ENCODE data around the gene KCNQ2. TPM values are rescaled to one million over a fixed set of nuclear protein-coding genes. Genes with fewer than 3 reads are reported as not detected.

Gene KCNQ2
- total RNA-seq, 1 experiment from 2014 or later: 86.5 TPM

DNA sequence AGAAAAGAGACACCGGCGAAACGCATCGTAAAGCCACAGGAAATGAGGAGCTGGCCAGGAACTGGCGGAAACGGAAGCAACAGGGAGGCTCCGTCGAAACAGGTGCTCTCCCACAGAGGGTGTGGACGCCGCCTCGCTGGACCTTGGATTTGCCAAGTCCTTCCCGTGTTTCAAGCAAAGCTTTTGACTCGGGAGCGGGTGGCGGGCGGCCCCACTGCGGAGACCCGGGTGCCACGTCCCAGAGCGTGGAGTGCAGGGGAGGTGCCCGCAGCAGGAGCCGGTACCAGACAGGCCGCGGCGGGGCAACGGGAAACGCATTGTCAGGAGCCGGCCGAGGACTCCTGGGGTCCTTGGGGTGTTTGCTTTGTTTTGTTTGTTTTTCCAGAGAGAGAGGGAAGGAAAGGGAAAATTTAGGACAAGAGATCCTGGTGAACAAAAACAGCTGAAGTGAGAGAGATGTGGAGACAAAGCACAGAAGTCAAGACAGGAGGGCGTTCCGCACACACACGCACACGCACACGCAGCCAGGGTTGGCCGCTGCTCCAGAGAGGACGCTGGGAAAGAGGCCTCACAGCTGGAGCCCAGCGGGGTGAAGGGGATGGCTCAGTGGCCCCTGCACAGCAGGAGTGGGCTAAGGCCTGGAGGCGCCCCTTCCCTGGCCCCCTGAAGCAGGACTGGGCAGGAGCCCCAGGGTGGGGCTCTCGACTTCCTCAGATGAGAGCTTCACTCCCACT, 60.4 kb downstream of the KCNQ2 start:
- H2AFZ ChIP-seq (ENCODE audit: low read depth, low read length, poor library complexity, severe bottlenecking): no peak overlapping the region
- RAD21 ChIA-PET (ENCODE audit: low non-redundant PET in 1 of 2, low total read pairs in 2 of 2, uncharacterized antibody in 2 of 2, unreplicated experiment in 2 of 2): no interaction called here

More for the DNA sequence above, 60.4 kb downstream of the KCNQ2 start:
- ChIA-PET CTCF (no interaction called here), POLR2A (no interaction called here)
- Histone ChIP-seq H4K20me1 (ENCODE audit: insufficient read depth) (no peaks in the 10 kb centered on the region), H3K4me1 (ENCODE audit: control insufficient read depth in 1 of 2, insufficient read depth in 2 of 2, low read length in 2 of 2) (peaks cover 0 to 12% of the 10 kb centered on the region in 2 experiments; a peak in 1 of 4 replicates), H3K36me3 (ENCODE audit: control insufficient read depth in 1 of 2, insufficient read depth in 2 of 2, low read length in 2 of 2) (no peaks in the 10 kb centered on the region), H3K9me2 (ENCODE audit: insufficient read depth) (no peaks in the 10 kb centered on the region), H3K9me3 (ENCODE audit: control insufficient read depth in 1 of 2, insufficient read depth in 1 of 2, low read depth in 1 of 2, low read length in 2 of 2) (no peaks in the 10 kb centered on the region), H3K9ac (ENCODE audit: low read length) (no peak overlapping the region), H3K4me3 (replicated peaks in 1 of 2; ENCODE audit: low read depth in 1 of 2, low read length in 2 of 2) (no peak overlapping the region), H3K79me2 (ENCODE audit: insufficient read depth, low read length) (no peaks in the 10 kb centered on the region), H3K27ac (ENCODE audit: low read depth, low read length) (no peak overlapping the region), H3K27me3 (ENCODE audit: insufficient read depth, low read length) (no peaks in the 10 kb centered on the region), H3K4me2 (ENCODE audit: low read length) (no peak overlapping the region)
- intact Hi-C loops (cut with micrococcal nuclease): no loop called here
- no TSS peak for BruUV-seq (replicated peaks)
- no peak for ATAC-seq
- DNase-seq (ENCODE audit: low read depth, low spot score): no peak
- TF ChIP-seq POLR2A (IDR thresholded peaks at IDR 0.05; ENCODE audit: borderline replicate concordance, extremely low read depth, insufficient read depth, insufficient read length): no peak
- no peak for TF ChIP-seq ZFX (IDR thresholded peaks at IDR 0.05)
- no peak for TF ChIP-seq EGR1 (IDR thresholded peaks at IDR 0.05; ENCODE audit: low read depth)
- no peak for TF ChIP-seq POLR2AphosphoS5 (IDR thresholded peaks at IDR 0.05; ENCODE audit: low read depth, low read length)
- TF ChIP-seq, protein P1, sequence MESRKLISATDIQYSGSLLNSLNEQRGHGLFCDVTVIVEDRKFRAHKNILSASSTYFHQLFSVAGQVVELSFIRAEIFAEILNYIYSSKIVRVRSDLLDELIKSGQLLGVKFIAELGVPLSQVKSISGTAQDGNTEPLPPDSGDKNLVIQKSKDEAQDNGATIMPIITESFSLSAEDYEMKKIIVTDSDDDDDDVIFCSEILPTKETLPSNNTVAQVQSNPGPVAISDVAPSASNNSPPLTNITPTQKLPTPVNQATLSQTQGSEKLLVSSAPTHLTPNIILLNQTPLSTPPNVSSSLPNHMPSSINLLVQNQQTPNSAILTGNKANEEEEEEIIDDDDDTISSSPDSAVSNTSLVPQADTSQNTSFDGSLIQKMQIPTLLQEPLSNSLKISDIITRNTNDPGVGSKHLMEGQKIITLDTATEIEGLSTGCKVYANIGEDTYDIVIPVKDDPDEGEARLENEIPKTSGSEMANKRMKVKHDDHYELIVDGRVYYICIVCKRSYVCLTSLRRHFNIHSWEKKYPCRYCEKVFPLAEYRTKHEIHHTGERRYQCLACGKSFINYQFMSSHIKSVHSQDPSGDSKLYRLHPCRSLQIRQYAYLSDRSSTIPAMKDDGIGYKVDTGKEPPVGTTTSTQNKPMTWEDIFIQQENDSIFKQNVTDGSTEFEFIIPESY (IDR thresholded peaks at IDR 0.05; ENCODE audit: extremely low read depth, insufficient replicate concordance, low read length): no peak
- no peak for TF ChIP-seq YY1 (IDR thresholded peaks at IDR 0.05; ENCODE audit: extremely low read depth, insufficient replicate concordance, low read depth, low read length)

Measured in HCT116 (cell line).